Measurements from ENCODE around the gene PIP4K2B.

- no peak for TF ChIP-seq CTCF (conservative IDR thresholded peaks at IDR 0.05 in 1 of 2, IDR thresholded peaks at IDR 0.05 in 1 of 2; ENCODE audit: extremely low read depth in 1 of 2, insufficient read depth in 1 of 2, low read depth in 1 of 2, low read length in 2 of 2)
- no peak for TF ChIP-seq EZH2 (IDR thresholded peaks at IDR 0.05; ENCODE audit: borderline replicate concordance, low read length)
These were observed 79.9 kb downstream of the PIP4K2B start for GRCh38 chr17:38719289-38719942.

Data from mammary epithelial cell (primary cell).